ENCODE results near the gene PLAGL1. TPM values are rescaled to one million over a fixed set of nuclear protein-coding genes. Genes with fewer than 3 reads are reported as not detected.

The PLAGL1 gene
- total and polyA plus RNA-seq, 2 donors (not counting 1 experiment from before 2014, with no cell fraction given): 23.6 to 36.0 TPM

GRCh38 chr6:143894655-143895054, 113.4 kb downstream of the PLAGL1 start:
- ChIA-PET POLR2A (no interaction called here), CTCF (no interaction called here)
- no CpG with 5 or more reads among the region's 1 CpG for WGBS (ENCODE audit: insufficient coverage)
- Histone ChIP-seq H3K9me3 (ENCODE audit: control extremely low read depth in 1 of 3, control insufficient read depth in 2 of 3, insufficient read depth in 1 of 3, low read length in 2 of 3) (no peaks in the 10 kb centered on the region), H3K36me3 (replicated peaks in 1 of 2; ENCODE audit: control extremely low read depth in 1 of 2, control insufficient read depth in 1 of 2, extremely low read depth in 1 of 2, insufficient read depth in 2 of 2, low read length in 1 of 2) (peaks cover under 1 to 1% of the 10 kb centered on the region in 2 experiments), H2AFZ (ENCODE audit: insufficient read depth, low read depth, low read length, poor library complexity, severe bottlenecking) (no peak overlapping the region), H3K79me2 (ENCODE audit: control insufficient read depth, insufficient read depth, low read length) (no peaks in the 10 kb centered on the region), H3K4me3 (ENCODE audit: control extremely low read depth in 1 of 5, extremely low read depth in 1 of 5, insufficient read depth in 1 of 5, low read depth in 2 of 5, low read length in 4 of 5) (no peak overlapping the region), H3K9ac (ENCODE audit: low read length) (no peak overlapping the region), H3K27ac (ENCODE audit: low read length in 2 of 2) (no peak overlapping the region), H4K20me1 (ENCODE audit: control insufficient read depth, insufficient read depth, low read length, poor library complexity, severe bottlenecking) (no peaks in the 10 kb centered on the region), H3K27me3 (replicated peaks in 1 of 4; ENCODE audit: control extremely low read depth in 1 of 4, control insufficient read depth in 3 of 4, insufficient read depth in 4 of 4, low read length in 3 of 4) (no peaks in the 10 kb centered on the region), H3K4me1 (ENCODE audit: control insufficient read depth in 2 of 2, insufficient read depth in 2 of 2, low read length in 2 of 2) (no peaks in the 10 kb centered on the region), H3K4me2 (replicated peaks; ENCODE audit: low read depth, low read length, poor library complexity, severe bottlenecking) (no peak overlapping the region)
- TF ChIP-seq CTCF (IDR thresholded peaks at IDR 0.05) (no peak), EZH2 (IDR thresholded peaks at IDR 0.05; ENCODE audit: borderline replicate concordance, insufficient read depth, low read depth, low read length, poor library complexity, severe bottlenecking) (no peak)
- no peak overlapping the region for H3K4me3 Mint-ChIP-seq
- no peak for ATAC-seq (ENCODE audit: low read depth)
- DNase-seq: no peak
- H3K27ac Mint-ChIP-seq: no peak overlapping the region
- no peaks in the 10 kb centered on the region for H3K4me1 Mint-ChIP-seq
- intact Hi-C loops (cut with micrococcal nuclease): no loop called here
- no peaks in the 10 kb centered on the region for H3K27me3 Mint-ChIP-seq
- no peaks in the 10 kb centered on the region for H3K9me3 Mint-ChIP-seq (ENCODE audit: insufficient read depth)

Small RNAs within 50 kb of the gene (small RNA-seq; reads per million reads assigned to genes)
- gene RF02143 (ENCODE audit: insufficient read length, low read depth, low replicate concordance): not detected

Other genes starting within 250 kb of the PLAGL1 start
- 23.6 and 27.3 TPM in 2 replicates for gene LTV1, start 164.9 kb downstream of the PLAGL1 start, total RNA-seq
- 7.8 and 19.8 TPM in 2 replicates for gene LTV1, start 164.9 kb downstream of the PLAGL1 start, polyA plus RNA-seq
- gene ZC2HC1B, start 143.8 kb downstream of the PLAGL1 start, total RNA-seq: 0.84 and 0.92 TPM in 2 replicates
- gene ZC2HC1B, start 143.8 kb downstream of the PLAGL1 start, polyA plus RNA-seq: 0.36 and 0.51 TPM in 2 replicates
- 104 and 111 TPM in 2 replicates for gene SF3B5, start 87.3 kb upstream of the PLAGL1 start, total RNA-seq
- 204 and 360 TPM in 2 replicates for gene SF3B5, start 87.3 kb upstream of the PLAGL1 start, polyA plus RNA-seq
- gene STX11, start 142.3 kb upstream of the PLAGL1 start, total RNA-seq: 10.3 and 11.6 TPM in 2 replicates
- 14.6 and 14.8 TPM in 2 replicates for gene STX11, start 142.3 kb upstream of the PLAGL1 start, polyA plus RNA-seq